ENCODE measurements around the gene CEACAM19. TPM values are rescaled to one million over a fixed set of nuclear protein-coding genes. Genes with fewer than 3 reads are reported as not detected.
A peak's percentile ranks its signal among the peaks of the same experiment; 100 is the strongest.

CEACAM19 gene
- total and polyA plus RNA-seq, 2 of the 13 experiments (the other 11 are each of a cell fraction or from before 2014, with no cell fraction given): 1.3 to 4.0 TPM

DNA sequence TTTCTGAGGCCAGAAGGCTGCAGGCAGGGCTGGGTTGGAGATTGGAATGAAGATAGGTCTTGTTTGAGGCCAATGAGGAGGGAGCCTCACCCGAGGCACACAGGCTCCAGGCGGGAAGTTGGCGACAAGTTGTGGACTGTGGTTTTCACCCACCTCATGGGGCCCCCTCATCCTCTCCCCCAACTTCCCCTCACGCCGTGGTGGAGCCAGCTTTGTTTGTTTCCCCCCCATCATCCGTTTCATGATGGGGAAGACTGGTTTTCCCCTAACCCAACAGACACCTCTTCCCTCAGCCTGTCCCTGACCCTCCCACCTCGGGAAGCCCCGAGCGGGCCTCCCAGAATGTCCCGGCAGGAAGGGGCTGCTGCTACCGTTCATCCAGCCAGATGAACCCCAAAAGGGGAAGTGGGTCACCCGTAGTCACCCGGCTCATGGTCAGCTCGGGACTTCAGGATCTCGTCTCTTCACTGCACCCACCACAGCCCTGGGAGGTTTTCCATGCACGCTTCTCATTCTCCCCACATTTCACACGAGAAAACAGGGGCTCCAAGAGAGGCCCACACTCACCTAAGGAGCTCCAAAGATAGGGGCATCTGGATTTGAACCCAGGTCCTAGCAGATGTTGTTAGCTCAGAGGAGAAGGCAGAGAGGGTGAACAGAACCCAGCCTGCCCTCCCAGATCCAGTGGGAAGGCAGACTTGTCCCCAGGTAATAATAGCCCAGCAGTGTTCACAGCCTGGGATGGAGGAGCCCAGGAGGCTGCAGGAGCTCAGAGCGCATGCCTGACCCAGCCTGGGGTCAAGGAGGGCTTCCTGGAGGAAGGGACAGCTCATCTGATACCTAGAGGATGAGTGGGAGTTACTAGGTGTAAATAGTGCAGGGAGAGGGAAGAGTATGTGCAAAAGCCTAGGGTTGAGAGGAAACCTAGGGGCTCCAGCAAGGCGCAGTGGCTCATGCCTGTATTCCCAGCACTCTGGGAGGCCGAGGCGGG is 51.1 kb downstream of the CEACAM19 start (continued):
- TF ChIP-seq ZNF503 (CRISPR knock-in tag; IDR thresholded peaks at IDR 0.05): 0 out of 2 replicates have a peak, but pooled peaks have one; percentile 41
- TF ChIP-seq RFX5 (IDR thresholded peaks at IDR 0.05; ENCODE audit: low read depth, low read length): no peak
- TF ChIP-seq KIAA2018 (CRISPR knock-in tag; IDR thresholded peaks at IDR 0.05; ENCODE audit: borderline replicate concordance): no peak
- no peak for TF ChIP-seq BRF2 (CRISPR knock-in tag; IDR thresholded peaks at IDR 0.05)
- no peak for TF ChIP-seq NR1H2 (CRISPR knock-in tag; IDR thresholded peaks at IDR 0.05; ENCODE audit: borderline replicate concordance, low read depth)
- TF ChIP-seq RFXANK (CRISPR knock-in tag; IDR thresholded peaks at IDR 0.05): no peak
- TF ChIP-seq FOSL1 (CRISPR knock-in tag; IDR thresholded peaks at IDR 0.05; ENCODE audit: borderline replicate concordance): no peak
- TF ChIP-seq ZNF260 (CRISPR knock-in tag; IDR thresholded peaks at IDR 0.05; ENCODE audit: borderline replicate concordance, low read depth): no peak
- TF ChIP-seq ZNF18 (CRISPR knock-in tag; IDR thresholded peaks at IDR 0.05; ENCODE audit: insufficient replicate concordance): no peak
- no peak for TF ChIP-seq ZNF792 (CRISPR knock-in tag; IDR thresholded peaks at IDR 0.05)
- 0 out of 2 replicates have a peak, but pooled peaks have one; percentile 27 for TF ChIP-seq MYC (CRISPR knock-in tag; IDR thresholded peaks at IDR 0.05; ENCODE audit: borderline replicate concordance)
- no peak for TF ChIP-seq SIN3B (IDR thresholded peaks at IDR 0.05; ENCODE audit: low read length)
- no peak for TF ChIP-seq PCBP2 (optimal IDR thresholded peaks at IDR 0.05; ENCODE audit: low read depth, low read length, poor library complexity, severe bottlenecking)
- TF ChIP-seq HOXA5 (CRISPR knock-in tag; IDR thresholded peaks at IDR 0.05): no peak
- TF ChIP-seq TSC22D2 (CRISPR knock-in tag; IDR thresholded peaks at IDR 0.05; ENCODE audit: borderline replicate concordance): no peak
